CD14-positive monocyte (primary cell): ENCODE data around the gene ANKRD13D. TPM values are rescaled to one million over a fixed set of nuclear protein-coding genes. Genes with fewer than 3 reads are reported as not detected.
A peak's percentile ranks its signal among the peaks of the same experiment; 100 is the strongest.

ENCODE experiments used
- DNase-seq, 3 donors: peaks; one replicate each; pipeline ENCODE4 v3.0.0-alpha.2; 2011 to 2022
- H2AFZ ChIP-seq: 2 replicates; pipeline ENCODE4 v1.6.0; 2012; ENCODE audit warnings: mild to moderate bottlenecking, low read depth, low read length, inconsistent platforms; ENCODE audit not compliant: insufficient read depth, poor library complexity, severe bottlenecking
- H3K27ac ChIP-seq, 2 donors: 1 replicate in 1 of 2; 2 replicates in 1 of 2; pipeline ENCODE4 v1.5.1; 2012 to 2013; ENCODE audit warnings: low read length in 2 of 2, control low read depth in 1 of 2, inconsistent platforms in 1 of 2, low read depth in 1 of 2, mild to moderate bottlenecking in 1 of 2
- H3K27me3 ChIP-seq, 2 donors: one replicate each; pipeline versions ENCODE4 v1.6.0 to v1.6.1; 2011 to 2013; ENCODE audit warnings: low read length in 2 of 2; ENCODE audit not compliant: control insufficient read depth in 2 of 2, insufficient read depth in 2 of 2
- H3K36me3 ChIP-seq, 2 donors: replicated peaks in 1 of 2; 1 replicate in 1 of 2; 2 replicates in 1 of 2; pipeline versions ENCODE4 v1.5.1 to v1.6.1; 2012 to 2013; ENCODE audit warnings: low read length in 2 of 2, control low read depth in 1 of 2, inconsistent platforms in 1 of 2, mild to moderate bottlenecking in 1 of 2; ENCODE audit not compliant: insufficient read depth in 2 of 2, control insufficient read depth in 1 of 2
- H3K4me1 ChIP-seq, 2 donors: 1 replicate in 1 of 2; 2 replicates in 1 of 2; pipeline versions ENCODE4 v1.5.1 to v1.6.1; 2012 to 2013; ENCODE audit warnings: low read length in 2 of 2, control low read depth in 1 of 2, inconsistent platforms in 1 of 2, mild to moderate bottlenecking in 1 of 2, moderate library complexity in 1 of 2; ENCODE audit not compliant: insufficient read depth in 2 of 2, control insufficient read depth in 1 of 2
- H3K4me2 ChIP-seq: replicated peaks from 2 replicates; pipeline ENCODE3; 2012; ENCODE audit warnings: low read length, moderate library complexity, mild to moderate bottlenecking; ENCODE audit not compliant: poor library complexity, severe bottlenecking; ENCODE audit errors: extremely low read depth
- H3K4me3 ChIP-seq, 3 experiments: fragments of 200-600 bp in 1 of 3; sonication (generic) in 1 of 3; replicated peaks in 1 of 3; 1 replicate in 2 of 3; 2 replicates in 1 of 3; pipeline ENCODE4 v1.5.1; 2011 to 2013; ENCODE audit warnings: low read length in 3 of 3, mild to moderate bottlenecking in 3 of 3, control low read depth in 2 of 3, low read depth in 2 of 3, inconsistent platforms in 1 of 3, moderate library complexity in 1 of 3
- H3K79me2 ChIP-seq: 2 replicates; pipeline ENCODE4 v1.6.0; 2012; ENCODE audit warnings: mild to moderate bottlenecking, control low read depth, inconsistent platforms, low read length, moderate library complexity; ENCODE audit not compliant: insufficient read depth
- H3K9ac ChIP-seq: 2 replicates; pipeline ENCODE4 v1.6.0; 2017; ENCODE audit warnings: low read length, mild to moderate bottlenecking; ENCODE audit not compliant: insufficient read depth, poor library complexity, severe bottlenecking
- H3K9me3 ChIP-seq, 2 donors: replicated peaks in 1 of 2; 1 replicate in 1 of 2; 2 replicates in 1 of 2; pipeline versions ENCODE4 v1.5.1 to v1.6.1; 2012 to 2013; ENCODE audit warnings: low read length in 2 of 2, control low read depth in 1 of 2; ENCODE audit not compliant: control insufficient read depth in 1 of 2, insufficient read depth in 1 of 2
- H4K20me1 ChIP-seq: 2 replicates; pipeline ENCODE4 v1.6.0; 2012; ENCODE audit warnings: mild to moderate bottlenecking, low read length, control low read depth, moderate library complexity; ENCODE audit not compliant: insufficient read depth
- H3K27ac Mint-ChIP-seq, 7 donors: one replicate each; pipeline ENCODE4 v1.8.0; 2020; ENCODE audit warnings: mild to moderate bottlenecking in 7 of 7, mixed read lengths in 7 of 7, moderate library complexity in 6 of 7, inconsistent platforms in 2 of 7
- H3K27me3 Mint-ChIP-seq, 3 donors: one replicate each; pipeline ENCODE4 v1.8.0; 2021 to 2022; ENCODE audit warnings: low read depth in 3 of 3, mild to moderate bottlenecking in 3 of 3, mixed read lengths in 3 of 3, moderate library complexity in 3 of 3, inconsistent platforms in 1 of 3
- H3K36me3 Mint-ChIP-seq, 2 donors: one replicate each; pipeline ENCODE4 v1.8.0; 2020; ENCODE audit warnings: mixed read lengths in 2 of 2, inconsistent platforms in 1 of 2, mild to moderate bottlenecking in 1 of 2
- H3K4me1 Mint-ChIP-seq: one replicate; pipeline ENCODE4 v1.8.0; 2020; ENCODE audit warnings: mild to moderate bottlenecking, mixed read lengths
- H3K4me3 Mint-ChIP-seq, 2 donors: one replicate each; pipeline ENCODE4 v1.8.0; 2020; ENCODE audit warnings: mild to moderate bottlenecking in 2 of 2, mixed read lengths in 2 of 2, moderate library complexity in 1 of 2
- H3K9me3 Mint-ChIP-seq, 7 donors: one replicate each; pipeline ENCODE4 v1.8.0; 2020 to 2022; ENCODE audit warnings: mixed read lengths in 7 of 7, mild to moderate bottlenecking in 6 of 7, moderate library complexity in 6 of 7, inconsistent platforms in 2 of 7
- WGBS: methylation state at CpG from one replicate; pipeline ENCODE4 v1.1.5; 2013; ENCODE audit warnings: missing lambda C conversion rate; ENCODE audit not compliant: insufficient coverage; 5-methylcytosine and 5-hydroxymethylcytosine counted together
- intact Hi-C, 2 donors: fragments of 100-400 bp; cut with micrococcal nuclease; formaldehyde crosslinking; loops; one replicate each; pipeline versions ENCODE4 v1.15.0 to v1.15.1; 2023
- polyA plus RNA-seq, 3 donors: library from polyadenylated mRNA; depleted of rRNA in 1 of 3; unstranded in 2 of 3; stranded (reverse) in 1 of 3; fragments of 300-500 nt in 2 of 3; fragments of >200 nt in 1 of 3; fragmentation: Illumina TruSeq in 2 of 3; gene quantifications; 1 replicate in 2 of 3; 2 replicates in 1 of 3; pipeline ENCODE4 v1.2.3, GENCODE V29; 2012 to 2021
- TF ChIP-seq, protein P1 (sequence below): fragments of 200-600 bp; IDR thresholded peaks from one replicate; pipeline ENCODE4 v1.8.0; 2022; ENCODE audit warnings: antibody characterized with exemption, mild to moderate bottlenecking

Gene ANKRD13D
- polyA plus RNA-seq, 3 donors = 9.1 to 389 (median 10.3) TPM

DNA sequence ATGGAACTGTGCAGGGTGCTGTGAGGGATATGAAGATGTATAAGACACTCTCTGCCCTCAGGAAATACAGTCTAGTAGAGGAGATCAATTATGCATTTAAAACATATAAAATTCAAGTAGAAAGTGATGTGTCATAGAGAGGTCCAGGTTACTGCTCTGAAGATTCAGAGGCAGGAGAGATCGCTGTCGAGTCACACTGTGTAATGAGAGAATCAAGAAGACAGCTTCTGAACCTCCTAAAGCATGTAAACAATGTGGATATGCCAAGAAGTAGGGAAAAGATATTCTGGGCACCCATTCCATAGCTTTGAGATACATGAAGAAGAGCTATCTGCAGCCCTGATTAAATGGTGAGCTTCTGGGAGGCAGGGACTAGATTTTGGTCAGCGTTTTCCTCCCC lies 30.9 kb downstream of the ANKRD13D start:
- Histone ChIP-seq H2AFZ (no peak overlapping the region), H3K79me2 (no peaks in the 10 kb centered on the region), H4K20me1 (no peaks in the 10 kb centered on the region), H3K9me3 (no peaks in the 10 kb centered on the region), H3K4me3 (no peak overlapping the region), H3K9ac (no peak overlapping the region), H3K36me3 (no peaks in the 10 kb centered on the region), H3K4me2 (no peak overlapping the region), H3K27ac (no peak overlapping the region), H3K4me1 (peaks cover 18 to 20% of the 10 kb centered on the region in 2 donors), H3K27me3 (peaks cover 0 to 4% of the 10 kb centered on the region in 2 donors)
- Mint-ChIP-seq H3K27me3 (peaks cover 4 to 17% (median 12%) of the 10 kb centered on the region in 3 donors), H3K36me3 (no peaks in the 10 kb centered on the region), H3K4me1 (peaks cover 13% of the 10 kb centered on the region), H3K4me3 (no peak overlapping the region), H3K9me3 (no peaks in the 10 kb centered on the region), H3K27ac (no peak overlapping the region)
- DNase-seq = no peak
- TF ChIP-seq, protein P1, sequence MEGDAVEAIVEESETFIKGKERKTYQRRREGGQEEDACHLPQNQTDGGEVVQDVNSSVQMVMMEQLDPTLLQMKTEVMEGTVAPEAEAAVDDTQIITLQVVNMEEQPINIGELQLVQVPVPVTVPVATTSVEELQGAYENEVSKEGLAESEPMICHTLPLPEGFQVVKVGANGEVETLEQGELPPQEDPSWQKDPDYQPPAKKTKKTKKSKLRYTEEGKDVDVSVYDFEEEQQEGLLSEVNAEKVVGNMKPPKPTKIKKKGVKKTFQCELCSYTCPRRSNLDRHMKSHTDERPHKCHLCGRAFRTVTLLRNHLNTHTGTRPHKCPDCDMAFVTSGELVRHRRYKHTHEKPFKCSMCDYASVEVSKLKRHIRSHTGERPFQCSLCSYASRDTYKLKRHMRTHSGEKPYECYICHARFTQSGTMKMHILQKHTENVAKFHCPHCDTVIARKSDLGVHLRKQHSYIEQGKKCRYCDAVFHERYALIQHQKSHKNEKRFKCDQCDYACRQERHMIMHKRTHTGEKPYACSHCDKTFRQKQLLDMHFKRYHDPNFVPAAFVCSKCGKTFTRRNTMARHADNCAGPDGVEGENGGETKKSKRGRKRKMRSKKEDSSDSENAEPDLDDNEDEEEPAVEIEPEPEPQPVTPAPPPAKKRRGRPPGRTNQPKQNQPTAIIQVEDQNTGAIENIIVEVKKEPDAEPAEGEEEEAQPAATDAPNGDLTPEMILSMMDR = no peak
- WGBS = 93% methylated on average over 2 of the region's 3 CpGs
- intact Hi-C loops = no loop called here

DNA sequence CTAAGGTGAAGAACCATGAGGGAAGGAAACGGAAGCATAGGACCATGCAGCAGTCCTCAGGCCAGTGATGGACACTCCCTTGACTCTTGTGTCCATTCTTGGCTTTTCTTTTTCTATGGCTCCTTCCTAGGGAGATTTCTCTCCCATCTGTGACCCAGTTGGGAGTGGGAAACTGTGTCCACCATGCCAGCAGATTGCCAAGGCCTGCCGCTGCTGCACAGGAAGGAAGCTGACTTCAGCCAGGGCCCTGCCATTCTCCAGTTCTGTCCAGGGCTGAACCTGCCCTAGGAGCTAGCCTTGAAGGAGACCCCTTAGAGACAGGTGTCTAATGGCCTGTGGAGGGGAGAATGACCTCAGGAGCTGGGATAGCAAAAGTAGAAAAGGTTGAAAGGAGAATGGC lies 31.6 kb downstream of the ANKRD13D start:
- Histone ChIP-seq H3K79me2 (no peaks in the 10 kb centered on the region), H3K4me1 (peaks cover 18 to 20% of the 10 kb centered on the region in 2 donors), H4K20me1 (no peaks in the 10 kb centered on the region), H3K9me3 (no peaks in the 10 kb centered on the region), H3K36me3 (no peaks in the 10 kb centered on the region), H3K9ac (no peak overlapping the region), H2AFZ (no peak overlapping the region), H3K4me3 (no peak overlapping the region), H3K27ac (no peak overlapping the region), H3K27me3 (peaks cover 0 to 4% of the 10 kb centered on the region in 2 donors), H3K4me2 (no peak overlapping the region)
- peaks cover 11% of the 10 kb centered on the region for H3K4me1 Mint-ChIP-seq
- no peak overlapping the region for H3K4me3 Mint-ChIP-seq
- DNase-seq = no peak
- intact Hi-C loops = no loop called here
- H3K36me3 Mint-ChIP-seq = no peaks in the 10 kb centered on the region
- TF ChIP-seq, protein P1 = no peak
- H3K27me3 Mint-ChIP-seq = peaks cover 4 to 17% (median 12%) of the 10 kb centered on the region in 3 donors
- peak overlapping the region in 1 of 7 donors; percentile 19 for H3K27ac Mint-ChIP-seq
- H3K9me3 Mint-ChIP-seq = no peaks in the 10 kb centered on the region
- WGBS = 69% methylated on average over 1 of the region's 2 CpGs
